Esophagus squamous epithelium (tissue), 5 donors: ENCODE results near the gene AP2A2. TPM values are rescaled to one million over a fixed set of nuclear protein-coding genes. Genes with fewer than 3 reads are reported as not detected.

ENCODE experiments used
- DNase-seq: peaks from one replicate; lab custom pipeline; 2025; lab: John Stamatoyannopoulos, UW
- H3K27ac ChIP-seq, 4 donors: fragments of 200-600 bp; sonication (generic); one replicate each; pipeline ENCODE4 v1.5.1; 2016 to 2019; ENCODE audit warnings: mild to moderate bottlenecking in 1 of 4
- H3K27me3 ChIP-seq, 4 donors: fragments of 200-600 bp; sonication (generic); 1 replicate in 3 of 4; 2 replicates in 1 of 4; pipeline versions ENCODE4 v1.5.1 to v1.6.0; 2017 to 2021; ENCODE audit warnings: antibody characterized with exemption in 1 of 4
- H3K36me3 ChIP-seq, 3 donors: fragments of 200-600 bp; sonication (generic); one replicate each; pipeline ENCODE4 v1.5.1; 2016 to 2019
- H3K4me1 ChIP-seq, 3 donors: fragments of 200-600 bp; sonication (generic); one replicate each; pipeline ENCODE4 v1.5.1; 2017 to 2019
- H3K4me3 ChIP-seq, 4 donors: fragments of 200-600 bp; sonication (generic); 1 replicate in 3 of 4; 2 replicates in 1 of 4; pipeline ENCODE4 v1.5.1; 2016 to 2019; ENCODE audit warnings: mild to moderate bottlenecking in 2 of 4, moderate library complexity in 1 of 4
- H3K9me3 ChIP-seq, 3 donors: fragments of 200-600 bp; sonication (generic); one replicate each; pipeline ENCODE4 v1.5.1; 2016 to 2019
- POLR2A ChIP-seq, 4 donors: fragments of 450-650 bp; IDR thresholded peaks; one replicate each; pipeline ENCODE4 v1.6.1; 2017; ENCODE audit warnings: antibody characterized with exemption in 4 of 4, mild to moderate bottlenecking in 4 of 4, moderate library complexity in 3 of 4
- WGBS, 2 donors: methylation state at CpG; one replicate each; pipeline ENCODE4 v1.1.5; 2018; 5-methylcytosine and 5-hydroxymethylcytosine counted together
- intact Hi-C: fragments of 100-400 bp; cut with DNase I; formaldehyde crosslinking; loops from one replicate; pipeline ENCODE4 v1.15.0; 2022
- total RNA-seq, 4 donors: library from RNA; depleted of rRNA; stranded (reverse); fragments of >200 nt; gene quantifications; one replicate each; pipeline ENCODE4 v1.1.0, GENCODE V29; 2016
- TF ChIP-seq, protein P1 (sequence below), 6 experiments: fragments of 450-650 bp in 4 of 6; fragments of 200-600 bp in 2 of 6; sonication (generic) in 2 of 6; IDR thresholded peaks; one replicate each; pipeline ENCODE4 v1.5.1; 2016 to 2019; ENCODE audit warnings: antibody characterized with exemption in 6 of 6, mild to moderate bottlenecking in 4 of 6, moderate library complexity in 4 of 6
- donor health status: DM: yes; HTN: yes; CAD: no.

The AP2A2 gene
- total RNA-seq, 4 donors from 2014 or later: 19.8 to 48.6 (median 28.5) TPM

DNA sequence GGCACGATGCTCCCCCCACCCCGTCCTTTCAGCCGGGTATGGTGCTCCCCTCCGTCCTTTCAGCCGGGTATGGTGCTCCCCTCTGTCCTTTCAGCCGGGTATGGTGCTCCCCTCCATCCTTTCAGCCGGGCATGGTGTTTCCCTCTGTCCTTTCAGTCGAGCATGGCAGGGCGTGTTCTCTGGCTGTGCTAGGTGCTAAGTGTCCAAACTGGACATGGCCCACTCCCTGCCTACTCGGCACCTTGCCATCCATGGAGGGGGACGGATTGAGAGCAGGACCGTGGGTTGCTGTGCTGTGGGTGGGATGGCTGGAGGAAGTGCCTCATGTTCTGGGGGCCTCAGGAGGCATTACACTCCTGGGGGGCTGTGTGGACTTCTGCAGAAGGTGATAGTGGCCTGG lies 65.4 kb downstream of the AP2A2 start:
- Histone ChIP-seq H3K36me3 (peaks cover 40 to 97% (median 68%) of the 10 kb centered on the region in 3 donors), H3K4me3 (no peak overlapping the region), H3K27me3 (no peaks in the 10 kb centered on the region), H3K9me3 (no peaks in the 10 kb centered on the region), H3K4me1 (peaks cover 3 to 28% (median 13%) of the 10 kb centered on the region in 3 donors), H3K27ac (no peak overlapping the region)
- 77 to 86% methylated on average over 3 to 7 of the region's 12 CpGs for WGBS, 2 donors
- no peak for DNase-seq
- TF ChIP-seq, protein P1, sequence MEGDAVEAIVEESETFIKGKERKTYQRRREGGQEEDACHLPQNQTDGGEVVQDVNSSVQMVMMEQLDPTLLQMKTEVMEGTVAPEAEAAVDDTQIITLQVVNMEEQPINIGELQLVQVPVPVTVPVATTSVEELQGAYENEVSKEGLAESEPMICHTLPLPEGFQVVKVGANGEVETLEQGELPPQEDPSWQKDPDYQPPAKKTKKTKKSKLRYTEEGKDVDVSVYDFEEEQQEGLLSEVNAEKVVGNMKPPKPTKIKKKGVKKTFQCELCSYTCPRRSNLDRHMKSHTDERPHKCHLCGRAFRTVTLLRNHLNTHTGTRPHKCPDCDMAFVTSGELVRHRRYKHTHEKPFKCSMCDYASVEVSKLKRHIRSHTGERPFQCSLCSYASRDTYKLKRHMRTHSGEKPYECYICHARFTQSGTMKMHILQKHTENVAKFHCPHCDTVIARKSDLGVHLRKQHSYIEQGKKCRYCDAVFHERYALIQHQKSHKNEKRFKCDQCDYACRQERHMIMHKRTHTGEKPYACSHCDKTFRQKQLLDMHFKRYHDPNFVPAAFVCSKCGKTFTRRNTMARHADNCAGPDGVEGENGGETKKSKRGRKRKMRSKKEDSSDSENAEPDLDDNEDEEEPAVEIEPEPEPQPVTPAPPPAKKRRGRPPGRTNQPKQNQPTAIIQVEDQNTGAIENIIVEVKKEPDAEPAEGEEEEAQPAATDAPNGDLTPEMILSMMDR (IDR thresholded peaks at IDR 0.05): no peak
- TF ChIP-seq POLR2A (IDR thresholded peaks at IDR 0.05): no peak
- intact Hi-C loops: no loop called here

DNA sequence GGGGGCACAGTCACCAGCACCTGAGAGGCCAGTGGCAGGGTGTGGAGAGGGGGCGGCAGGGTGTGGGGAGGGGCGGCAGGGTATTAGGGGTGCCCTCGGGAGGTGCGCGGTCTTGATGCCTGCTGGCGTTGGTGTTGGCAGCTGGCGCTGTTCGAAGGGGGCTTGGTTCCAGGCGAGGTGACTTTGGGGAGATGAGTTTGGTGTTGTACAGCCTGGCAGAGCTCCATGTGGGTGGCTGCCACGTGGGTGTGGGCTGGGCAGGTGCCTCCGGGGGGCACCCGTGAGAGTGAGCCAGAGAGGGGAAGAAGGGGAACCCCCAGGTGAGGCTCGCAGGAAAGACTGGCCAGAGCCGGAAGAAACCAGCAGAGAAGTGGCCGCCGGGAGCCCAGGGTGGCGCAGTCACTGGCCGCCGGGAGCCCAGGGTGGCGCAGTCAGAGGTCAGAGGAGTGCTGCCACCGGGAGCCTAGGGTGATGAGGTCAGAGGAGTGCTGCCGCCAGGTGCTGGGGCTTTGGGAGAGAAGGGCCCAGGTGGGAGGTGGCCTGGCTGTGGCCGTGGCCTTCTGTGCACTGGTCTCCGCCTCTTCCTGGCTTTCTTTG lies 66.1 kb downstream of the AP2A2 start:
- WGBS, 2 donors: 73 to 76% methylated on average over 13 to 20 of the region's 24 CpGs
- H3K27ac ChIP-seq: no peak overlapping the region
- intact Hi-C loops: no loop called here
- peaks cover 40 to 97% (median 60%) of the 10 kb centered on the region in 3 donors for H3K36me3 ChIP-seq
- no peaks in the 10 kb centered on the region for H3K27me3 ChIP-seq
- no peak for TF ChIP-seq POLR2A (IDR thresholded peaks at IDR 0.05)
- TF ChIP-seq, protein P1 (IDR thresholded peaks at IDR 0.05): no peak
- H3K4me3 ChIP-seq: no peak overlapping the region
- H3K9me3 ChIP-seq: no peaks in the 10 kb centered on the region
- peaks cover 0 to 21% (median 6%) of the 10 kb centered on the region in 3 donors for H3K4me1 ChIP-seq
- DNase-seq: no peak

- Histone ChIP-seq H3K27ac (no peak overlapping the region), H3K4me3 (no peak overlapping the region), H3K36me3 (peaks cover 40 to 97% (median 55%) of the 10 kb centered on the region in 3 donors), H3K27me3 (no peaks in the 10 kb centered on the region), H3K4me1 (peaks cover 0 to 16% (median 3%) of the 10 kb centered on the region in 3 donors), H3K9me3 (no peaks in the 10 kb centered on the region)
- DNase-seq: no peak
- TF ChIP-seq, protein P1 (IDR thresholded peaks at IDR 0.05): no peak
- no peak for TF ChIP-seq POLR2A (IDR thresholded peaks at IDR 0.05)
- 90 to 95% methylated on average over 10 to 11 of the region's 16 CpGs for WGBS, 2 donors
- intact Hi-C loops: no loop called here
These were observed 66.9 kb downstream of the AP2A2 start for GRCh38 chr11:992577-992976.

- Histone ChIP-seq H3K9me3 (no peaks in the 10 kb centered on the region), H3K36me3 (peaks cover 35 to 92% (median 44%) of the 10 kb centered on the region in 3 donors), H3K27ac (no peak overlapping the region), H3K27me3 (no peaks in the 10 kb centered on the region), H3K4me3 (no peak overlapping the region), H3K4me1 (peaks cover 0 to 16% (median 3%) of the 10 kb centered on the region in 3 donors)
- DNase-seq: no peak
- WGBS, 2 donors: 89 to 95% methylated on average over 12 to 13 of the region's 35 CpGs
- TF ChIP-seq, protein P1 (IDR thresholded peaks at IDR 0.05): no peak
- TF ChIP-seq POLR2A (IDR thresholded peaks at IDR 0.05): no peak
- intact Hi-C loops: no loop called here
These were observed 68.0 kb downstream of the AP2A2 start for GRCh38 chr11:993632-994167.

DNA sequence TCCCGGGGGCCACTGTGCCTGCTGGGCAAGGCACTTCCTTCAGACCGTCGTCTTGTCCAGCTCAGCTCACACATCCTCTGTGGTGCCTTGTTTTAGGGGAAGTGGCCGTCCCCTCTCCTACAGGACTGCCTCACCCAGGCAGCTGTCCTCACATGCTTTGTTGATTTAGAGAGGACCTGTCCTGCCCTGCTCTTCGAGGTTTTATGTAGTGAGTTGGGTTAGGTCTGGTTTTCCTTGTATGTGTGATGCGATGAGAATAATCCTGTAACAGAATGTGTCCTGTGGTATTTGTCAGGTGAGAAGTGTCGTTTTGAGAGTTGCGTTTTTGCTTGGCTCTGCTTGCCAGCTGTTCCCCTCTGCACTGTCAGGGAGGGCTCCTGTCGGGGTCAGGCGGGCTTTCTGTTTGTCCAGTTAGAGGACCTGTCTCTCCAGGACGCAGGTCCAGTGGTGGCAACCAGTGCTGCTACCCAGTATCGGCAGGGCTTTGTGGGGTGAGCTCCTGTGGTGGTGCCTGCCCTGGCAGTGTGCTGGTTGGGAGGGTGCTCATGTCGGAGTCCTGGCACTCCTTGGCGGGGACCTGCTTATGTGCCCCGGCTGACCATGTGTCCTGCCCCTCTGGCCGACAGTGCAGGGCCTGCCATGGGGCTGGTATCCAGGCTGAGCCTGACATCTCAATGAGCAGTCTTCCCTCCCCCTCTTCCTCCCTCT lies 69.5 kb downstream of the AP2A2 start:
- H3K4me3 ChIP-seq: no peak overlapping the region
- TF ChIP-seq, protein P1 (IDR thresholded peaks at IDR 0.05): no peak
- intact Hi-C loops: no loop called here
- 65 to 81% methylated on average over 5 to 8 of the region's 16 CpGs for WGBS, 2 donors
- H3K4me1 ChIP-seq: peaks cover 0 to 16% (median 3%) of the 10 kb centered on the region in 3 donors
- DNase-seq: no peak
- H3K27me3 ChIP-seq: no peaks in the 10 kb centered on the region
- no peaks in the 10 kb centered on the region for H3K9me3 ChIP-seq
- no peak overlapping the region for H3K27ac ChIP-seq
- peaks cover 31 to 91% (median 32%) of the 10 kb centered on the region in 3 donors for H3K36me3 ChIP-seq
